NCI-H2171 (cell line): ENCODE data around the gene MSANTD1.

ENCODE experiments used
- DNase-seq: peaks from one replicate; lab custom pipeline; 2025; lab: John Stamatoyannopoulos, UW

The MSANTD1 gene

DNA sequence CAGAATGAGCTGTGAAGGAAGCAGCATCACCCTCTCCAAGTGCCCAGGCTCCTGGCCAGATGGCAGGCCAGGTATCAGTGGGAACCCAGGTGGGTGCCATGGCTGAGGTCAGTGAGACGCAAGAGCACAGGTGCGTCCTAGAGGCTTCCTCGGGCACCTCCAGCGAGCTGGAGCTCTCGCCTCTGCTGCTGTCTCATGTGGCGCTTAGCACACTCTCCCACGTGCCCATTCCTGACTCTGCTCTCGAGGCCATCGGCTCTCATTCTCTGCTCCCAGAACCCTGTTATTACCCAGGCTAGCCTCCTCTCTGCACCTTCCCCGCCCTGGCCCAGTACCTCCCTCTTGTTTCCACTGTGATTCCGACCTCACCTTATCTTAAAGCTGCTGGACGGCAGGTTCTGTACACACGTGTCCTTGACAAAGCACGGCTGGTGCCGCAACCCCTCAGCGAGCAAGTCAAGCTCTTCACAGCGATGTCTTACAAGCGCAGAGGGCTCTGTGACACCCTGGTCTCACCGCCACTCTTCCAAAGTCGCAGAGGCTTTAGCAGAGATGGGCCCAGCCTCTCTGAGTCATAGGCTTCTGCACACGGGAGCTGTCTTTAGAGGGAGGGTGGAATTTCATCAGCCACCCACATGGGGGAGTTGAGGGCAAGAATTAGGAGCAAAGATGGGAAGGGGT, 15.4 kb upstream of the MSANTD1 start:
- DNase-seq, result no peak

DNA sequence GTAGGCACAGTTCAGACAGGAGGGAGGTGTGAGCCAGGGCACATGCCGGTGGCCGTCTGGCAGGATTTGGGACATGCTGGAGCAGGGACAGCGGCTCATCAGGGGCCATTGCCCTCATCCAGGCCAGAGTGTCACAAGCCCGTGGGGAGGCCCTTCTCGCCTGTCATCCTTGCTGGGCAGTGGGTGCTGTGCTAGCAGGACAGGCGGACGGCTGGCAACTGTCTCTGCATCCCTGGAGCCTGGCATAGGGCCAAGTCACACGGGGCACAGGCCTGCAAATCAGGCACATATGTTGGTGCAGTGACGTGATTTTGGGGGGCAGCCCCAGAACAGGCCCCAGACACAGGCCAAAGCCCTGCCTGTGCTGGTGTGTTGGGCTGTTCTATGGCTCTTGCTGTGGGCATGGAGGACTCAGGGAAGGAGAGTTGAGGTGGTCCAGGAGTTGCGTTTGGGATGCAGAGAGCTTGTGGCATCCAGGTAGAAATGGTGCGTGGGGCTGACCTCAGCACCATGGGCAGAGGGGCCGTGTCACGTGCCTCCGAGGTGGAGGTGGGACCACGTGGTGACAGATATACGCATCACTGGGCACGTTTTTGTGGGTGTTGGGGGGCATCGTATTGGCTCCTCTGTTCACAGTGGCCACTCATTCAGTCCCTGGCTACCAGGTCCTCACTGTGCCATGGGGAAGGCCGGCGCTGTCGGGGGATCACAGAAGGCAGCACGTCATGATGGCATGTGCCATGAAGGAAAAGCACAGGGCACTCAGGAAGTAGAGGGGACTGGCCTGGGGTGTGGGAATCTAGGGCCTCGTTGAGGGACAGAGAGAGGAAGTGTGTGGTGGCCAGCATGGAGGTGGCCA, 14.6 kb upstream of the MSANTD1 start:
- no peak for DNase-seq

DNA sequence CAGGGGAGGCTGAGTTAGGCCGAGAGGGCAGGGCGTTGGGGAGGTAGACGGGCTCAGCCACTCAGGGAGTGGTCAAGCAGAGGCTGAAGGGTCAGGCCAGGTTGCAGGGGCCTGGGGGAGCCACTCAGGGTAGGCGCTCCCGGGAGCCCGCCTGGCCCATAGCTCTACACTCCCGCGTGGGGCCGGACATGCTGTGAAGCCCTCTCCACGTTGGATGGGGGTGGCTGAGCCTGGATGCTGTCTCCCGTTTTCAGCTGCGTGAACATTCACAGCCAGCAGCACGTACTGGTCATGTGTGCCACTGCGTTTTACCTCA, 14.0 kb upstream of the MSANTD1 start:
- DNase-seq, result no peak

DNA sequence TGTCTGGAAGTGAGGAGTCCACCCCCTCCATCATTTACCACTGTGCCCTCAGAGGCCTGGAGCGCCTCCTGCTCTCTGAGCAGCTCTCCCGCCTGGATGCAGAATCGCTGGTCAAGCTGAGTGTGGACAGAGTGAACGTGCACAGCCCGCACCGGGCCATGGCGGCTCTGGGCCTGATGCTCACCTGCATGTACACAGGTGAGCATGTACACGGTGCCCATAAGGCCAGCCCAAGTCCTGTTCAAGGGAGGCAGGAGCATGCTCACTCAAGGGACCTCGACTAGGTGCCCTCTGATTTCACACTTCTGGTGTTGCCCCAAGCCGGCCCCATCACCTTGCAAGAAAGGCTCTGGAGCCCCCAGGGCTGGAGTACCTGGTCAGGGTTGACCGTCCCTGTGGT, 13.4 kb upstream of the MSANTD1 start:
- no peak for DNase-seq

DNA sequence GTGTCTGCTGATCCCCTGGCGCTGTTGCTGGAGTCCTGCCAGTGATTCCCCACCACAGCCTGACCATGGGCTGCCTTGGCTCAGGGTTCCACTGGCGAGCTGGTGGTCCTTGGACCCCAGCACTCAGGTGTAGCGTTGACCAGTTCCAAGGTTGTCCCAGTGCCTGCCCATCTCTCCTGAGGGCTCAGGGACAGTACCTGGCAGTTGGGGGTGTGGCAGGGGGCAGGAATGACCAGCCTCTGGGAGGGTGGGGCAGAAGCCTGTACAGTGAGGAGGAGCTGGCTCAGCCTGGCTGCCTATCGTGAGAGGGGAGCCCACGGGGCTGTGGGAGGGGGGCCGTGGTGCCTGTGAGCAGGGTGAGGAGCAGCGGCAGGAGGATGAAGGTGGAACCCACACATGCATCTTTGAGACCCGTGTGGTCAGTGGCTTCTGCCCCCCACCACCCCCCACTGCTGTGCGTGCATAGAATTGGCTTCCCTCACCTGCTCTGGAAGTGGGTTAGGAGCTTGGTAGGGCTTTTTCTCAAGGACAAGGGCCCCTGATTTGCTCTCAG, 12.6 kb upstream of the MSANTD1 start:
- no peak for DNase-seq

DNA sequence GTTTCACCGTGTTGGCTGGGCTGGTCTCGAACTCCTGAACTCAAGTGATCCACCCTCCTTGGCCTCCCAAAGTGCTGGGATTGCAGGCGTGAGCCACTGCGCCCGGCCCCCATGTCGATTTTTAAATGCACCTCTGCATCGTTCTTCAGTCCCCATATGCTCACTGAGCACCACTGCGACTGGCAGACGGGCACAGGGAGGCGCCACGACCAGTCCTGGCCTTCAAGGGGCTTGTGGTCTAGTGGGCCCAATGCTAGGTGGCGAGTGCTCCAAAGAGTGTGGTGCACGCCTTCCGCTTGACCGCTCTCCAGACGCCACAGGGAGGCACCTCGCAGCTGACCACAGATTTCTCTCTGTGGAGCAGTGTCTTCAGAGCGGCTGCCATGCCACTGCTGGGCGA, 11.7 kb upstream of the MSANTD1 start:
- DNase-seq, result no peak

DNA sequence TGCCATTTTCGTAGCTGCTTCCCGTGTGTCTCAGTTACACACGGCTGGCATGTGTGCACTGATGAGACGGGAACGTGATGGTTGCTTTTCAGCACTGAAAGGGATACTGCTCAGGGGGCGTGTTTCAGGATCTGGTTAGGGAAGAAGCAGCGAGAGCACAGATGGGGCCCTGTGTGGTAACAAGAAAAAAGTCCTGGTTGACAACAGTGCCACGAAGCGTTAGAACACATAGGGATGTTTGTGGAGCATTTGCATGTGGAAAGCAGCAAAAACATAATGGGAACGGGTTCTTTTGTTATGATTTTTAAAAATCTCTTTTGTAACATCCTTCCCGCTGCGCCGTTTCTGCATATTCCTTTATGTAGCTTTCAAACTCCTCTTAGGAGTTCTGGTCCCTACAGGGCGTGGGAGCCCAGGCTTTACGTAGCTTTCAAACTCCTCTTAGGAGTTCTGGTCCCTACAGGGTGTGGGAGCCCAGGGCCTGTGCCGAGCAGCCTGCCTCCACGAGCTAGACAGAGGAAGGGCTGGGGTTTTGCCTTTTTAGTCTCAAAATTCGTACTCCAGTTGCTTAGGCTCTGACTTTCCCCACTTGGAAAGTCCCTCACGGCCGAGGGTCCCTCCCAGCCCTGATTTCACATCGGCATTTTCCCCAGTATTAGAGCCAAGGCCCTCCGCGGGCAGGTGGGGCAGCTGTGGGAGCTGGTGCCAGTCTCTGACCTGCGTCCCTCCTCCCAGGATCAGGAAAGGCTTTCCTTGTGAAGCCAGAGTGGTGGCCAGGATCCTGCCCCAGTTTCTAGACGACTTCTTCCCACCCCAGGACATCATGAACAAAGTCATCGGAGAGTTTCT, 11.0 kb upstream of the MSANTD1 start:
- DNase-seq, result no peak

DNA sequence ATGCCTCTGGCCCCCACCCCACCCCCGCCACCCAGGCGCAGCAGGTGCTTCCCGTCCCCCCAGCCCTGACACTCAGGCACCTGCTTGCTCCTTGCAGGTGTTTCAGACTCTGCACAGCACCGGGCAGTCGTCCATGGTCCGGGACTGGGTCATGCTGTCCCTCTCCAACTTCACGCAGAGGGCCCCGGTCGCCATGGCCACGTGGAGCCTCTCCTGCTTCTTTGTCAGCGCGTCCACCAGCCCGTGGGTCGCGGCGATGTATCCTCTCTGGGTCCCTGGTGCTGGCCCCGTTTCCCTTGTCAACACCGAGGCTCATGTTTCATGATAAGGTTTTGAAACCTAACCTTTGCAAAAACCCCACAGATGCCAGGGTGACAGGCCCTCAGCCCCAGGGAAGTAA, 10.2 kb upstream of the MSANTD1 start:
- no peak for DNase-seq

DNA sequence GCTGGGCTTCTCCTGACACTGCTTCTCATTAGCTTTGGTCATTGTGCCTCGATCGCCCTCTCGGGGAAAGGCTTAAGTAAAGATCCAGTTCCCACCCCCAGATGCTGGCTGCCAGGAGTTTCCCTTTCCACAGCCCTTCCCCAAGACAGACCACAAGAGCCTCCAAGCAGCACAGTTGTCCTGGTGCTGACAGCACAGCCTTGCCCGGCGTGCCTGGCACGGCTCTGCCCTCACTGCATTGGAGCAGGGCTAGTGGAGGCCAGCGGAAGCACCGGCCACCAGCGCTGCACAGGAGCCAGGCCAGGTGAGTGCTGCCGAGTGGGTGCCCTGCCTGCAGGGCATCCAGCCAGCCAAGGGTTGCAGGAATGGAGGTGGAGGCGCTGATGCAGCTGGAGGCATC, 9.7 kb upstream of the MSANTD1 start:
- DNase-seq, result no peak

DNA sequence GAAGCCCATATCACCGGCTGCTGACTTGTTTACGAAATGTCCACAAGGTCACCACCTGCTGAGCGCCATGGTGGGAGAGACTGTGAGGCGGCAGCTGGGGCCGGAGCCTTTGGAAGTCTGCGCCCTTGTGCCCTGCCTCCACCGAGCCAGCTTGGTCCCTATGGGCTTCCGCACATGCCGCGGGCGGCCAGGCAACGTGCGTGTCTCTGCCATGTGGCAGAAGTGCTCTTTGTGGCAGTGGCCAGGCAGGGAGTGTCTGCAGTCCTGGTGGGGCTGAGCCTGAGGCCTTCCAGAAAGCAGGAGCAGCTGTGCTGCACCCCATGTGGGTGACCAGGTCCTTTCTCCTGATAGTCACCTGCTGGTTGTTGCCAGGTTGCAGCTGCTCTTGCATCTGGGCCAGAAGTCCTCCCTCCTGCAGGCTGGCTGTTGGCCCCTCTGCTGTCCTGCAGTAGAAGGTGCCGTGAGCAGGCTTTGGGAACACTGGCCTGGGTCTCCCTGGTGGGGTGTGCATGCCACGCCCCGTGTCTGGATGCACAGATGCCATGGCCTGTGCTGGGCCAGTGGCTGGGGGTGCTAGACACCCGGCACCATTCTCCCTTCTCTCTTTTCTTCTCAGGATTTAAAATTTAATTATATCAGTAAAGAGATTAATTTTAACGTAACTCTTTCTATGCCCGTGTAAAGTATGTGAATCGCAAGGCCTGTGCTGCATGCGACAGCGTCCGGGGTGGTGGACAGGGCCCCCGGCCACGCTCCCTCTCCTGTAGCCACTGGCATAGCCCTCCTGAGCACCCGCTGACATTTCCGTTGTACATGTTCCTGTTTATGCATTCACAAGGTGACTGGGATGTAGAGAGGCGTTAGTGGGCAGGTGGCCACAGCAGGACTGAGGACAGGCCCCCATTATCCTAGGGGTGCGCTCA, 8.7 kb upstream of the MSANTD1 start:
- no peak for DNase-seq

DNA sequence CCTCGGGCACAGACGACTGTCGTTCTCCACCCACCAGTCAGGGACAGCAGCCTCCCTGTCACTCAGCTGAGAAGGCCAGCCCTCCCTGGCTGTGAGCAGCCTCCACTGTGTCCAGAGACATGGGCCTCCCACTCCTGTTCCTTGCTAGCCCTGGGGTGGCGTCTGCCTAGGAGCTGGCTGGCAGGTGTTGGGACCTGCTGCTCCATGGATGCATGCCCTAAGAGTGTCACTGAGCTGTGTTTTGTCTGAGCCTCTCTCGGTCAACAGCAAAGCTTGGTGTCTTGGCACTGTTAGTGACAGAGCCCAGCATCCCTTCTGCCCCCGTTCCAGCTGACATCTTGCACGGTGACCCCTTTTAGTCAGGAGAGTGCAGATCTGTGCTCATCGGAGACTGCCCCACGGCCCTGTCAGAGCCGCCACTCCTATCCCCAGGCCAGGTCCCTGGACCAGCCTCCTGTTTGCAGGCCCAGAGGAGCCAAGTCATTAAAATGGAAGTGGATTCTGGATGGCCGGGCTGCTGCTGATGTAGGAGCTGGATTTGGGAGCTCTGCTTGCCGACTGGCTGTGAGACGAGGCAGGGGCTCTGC, 7.9 kb upstream of the MSANTD1 start:
- DNase-seq, result no peak

DNA sequence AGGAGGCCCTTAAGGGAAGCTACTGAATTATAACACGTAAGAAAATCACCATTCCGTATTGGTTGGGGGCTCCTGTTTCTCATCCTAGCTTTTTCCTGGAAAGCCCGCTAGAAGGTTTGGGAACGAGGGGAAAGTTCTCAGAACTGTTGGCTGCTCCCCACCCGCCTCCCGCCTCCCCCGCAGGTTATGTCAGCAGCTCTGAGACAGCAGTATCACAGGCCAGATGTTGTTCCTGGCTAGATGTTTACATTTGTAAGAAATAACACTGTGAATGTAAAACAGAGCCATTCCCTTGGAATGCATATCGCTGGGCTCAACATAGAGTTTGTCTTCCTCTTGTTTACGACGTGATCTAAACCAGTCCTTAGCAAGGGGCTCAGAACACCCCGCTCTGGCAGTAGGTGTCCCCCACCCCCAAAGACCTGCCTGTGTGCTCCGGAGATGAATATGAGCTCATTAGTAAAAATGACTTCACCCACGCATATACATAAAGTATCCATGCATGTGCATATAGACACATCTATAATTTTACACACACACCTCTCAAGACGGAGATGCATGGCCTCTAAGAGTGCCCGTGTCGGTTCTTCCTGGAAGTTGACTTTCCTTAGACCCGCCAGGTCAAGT, 6.9 kb upstream of the MSANTD1 start:
- no peak for DNase-seq

DNA sequence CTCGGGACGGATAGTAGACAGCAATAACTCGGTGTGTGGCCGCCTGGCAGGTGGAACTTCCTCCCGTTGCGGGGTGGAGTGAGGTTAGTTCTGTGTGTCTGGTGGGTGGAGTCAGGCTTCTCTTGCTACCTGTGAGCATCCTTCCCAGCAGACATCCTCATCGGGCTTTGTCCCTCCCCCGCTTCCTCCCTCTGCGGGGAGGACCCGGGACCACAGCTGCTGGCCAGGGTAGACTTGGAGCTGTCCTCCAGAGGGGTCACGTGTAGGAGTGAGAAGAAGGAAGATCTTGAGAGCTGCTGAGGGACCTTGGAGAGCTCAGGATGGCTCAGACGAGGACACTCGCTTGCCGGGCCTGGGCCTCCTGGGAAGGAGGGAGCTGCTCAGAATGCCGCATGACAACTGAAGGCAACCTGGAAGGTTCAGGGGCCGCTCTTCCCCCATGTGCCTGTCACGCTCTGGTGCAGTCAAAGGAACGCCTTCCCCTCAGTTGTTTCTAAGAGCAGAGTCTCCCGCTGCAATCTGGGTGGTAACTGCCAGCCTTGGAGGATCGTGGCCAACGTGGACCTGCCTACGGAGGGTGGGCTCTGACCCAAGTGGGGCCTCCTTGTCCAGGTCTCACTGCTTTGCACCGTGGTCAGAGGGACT, 5.7 kb upstream of the MSANTD1 start:
- DNase-seq, result no peak

DNA sequence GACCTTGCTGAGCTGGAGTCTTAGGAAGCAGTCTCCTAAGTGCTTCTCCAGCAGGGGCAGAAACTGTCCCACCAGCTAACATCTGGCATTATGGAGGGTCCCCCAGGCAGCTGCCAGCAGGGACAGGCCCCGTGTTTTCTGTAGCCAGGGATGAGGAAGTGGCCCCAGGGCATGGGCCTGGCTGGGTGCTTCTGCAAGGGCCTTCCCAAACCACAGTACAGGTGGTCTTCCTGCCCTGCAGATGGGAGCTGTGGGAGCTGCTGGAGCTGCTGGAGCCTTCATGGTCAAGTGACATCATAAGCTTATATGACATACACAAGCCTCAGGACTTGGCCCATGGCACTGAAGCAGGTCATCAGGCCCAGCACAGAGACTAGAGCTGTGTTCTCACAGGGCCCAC, 5.0 kb upstream of the MSANTD1 start:
- DNase-seq, result no peak

DNA sequence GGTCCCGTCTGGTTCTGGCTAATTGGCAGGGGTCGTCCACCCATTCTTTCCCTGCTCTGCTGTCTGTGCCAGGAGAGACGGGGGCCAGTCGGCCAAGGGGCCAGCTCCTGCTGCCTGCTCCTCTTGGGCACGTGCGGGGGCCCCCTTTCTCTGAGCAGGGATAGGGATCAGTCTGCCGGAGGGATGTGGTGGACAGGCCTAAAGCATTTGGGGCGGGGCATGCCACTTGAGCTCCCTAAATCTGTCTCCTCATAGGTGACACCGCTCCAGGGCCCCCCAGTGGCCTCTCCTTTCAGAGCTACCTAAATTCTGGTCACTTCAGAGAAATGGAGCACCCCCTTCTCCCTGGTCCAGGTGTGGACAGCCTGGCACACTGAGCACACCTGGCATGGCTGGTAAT, 4.2 kb upstream of the MSANTD1 start:
- no peak for DNase-seq

DNA sequence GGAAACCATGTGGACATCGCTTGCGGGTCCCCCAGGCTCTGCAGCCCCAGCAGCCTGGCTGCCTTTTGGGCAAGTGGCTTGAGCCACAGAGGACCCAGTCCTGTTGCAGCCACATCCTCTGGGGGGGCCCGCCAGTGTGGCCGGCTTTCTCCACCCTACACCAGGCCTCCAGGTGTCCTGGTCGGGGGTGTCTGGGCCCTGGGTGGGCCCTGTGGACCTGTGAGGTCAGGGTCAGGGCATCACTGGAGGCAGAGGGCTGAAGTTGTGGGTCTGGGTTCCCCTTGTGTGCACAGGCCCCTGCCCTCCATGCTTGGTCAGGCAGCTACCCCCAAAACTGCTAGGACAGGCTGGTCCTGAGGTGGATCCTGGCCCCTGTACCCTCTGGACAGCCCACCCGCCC, 3.3 kb upstream of the MSANTD1 start:
- DNase-seq, result no peak

DNA sequence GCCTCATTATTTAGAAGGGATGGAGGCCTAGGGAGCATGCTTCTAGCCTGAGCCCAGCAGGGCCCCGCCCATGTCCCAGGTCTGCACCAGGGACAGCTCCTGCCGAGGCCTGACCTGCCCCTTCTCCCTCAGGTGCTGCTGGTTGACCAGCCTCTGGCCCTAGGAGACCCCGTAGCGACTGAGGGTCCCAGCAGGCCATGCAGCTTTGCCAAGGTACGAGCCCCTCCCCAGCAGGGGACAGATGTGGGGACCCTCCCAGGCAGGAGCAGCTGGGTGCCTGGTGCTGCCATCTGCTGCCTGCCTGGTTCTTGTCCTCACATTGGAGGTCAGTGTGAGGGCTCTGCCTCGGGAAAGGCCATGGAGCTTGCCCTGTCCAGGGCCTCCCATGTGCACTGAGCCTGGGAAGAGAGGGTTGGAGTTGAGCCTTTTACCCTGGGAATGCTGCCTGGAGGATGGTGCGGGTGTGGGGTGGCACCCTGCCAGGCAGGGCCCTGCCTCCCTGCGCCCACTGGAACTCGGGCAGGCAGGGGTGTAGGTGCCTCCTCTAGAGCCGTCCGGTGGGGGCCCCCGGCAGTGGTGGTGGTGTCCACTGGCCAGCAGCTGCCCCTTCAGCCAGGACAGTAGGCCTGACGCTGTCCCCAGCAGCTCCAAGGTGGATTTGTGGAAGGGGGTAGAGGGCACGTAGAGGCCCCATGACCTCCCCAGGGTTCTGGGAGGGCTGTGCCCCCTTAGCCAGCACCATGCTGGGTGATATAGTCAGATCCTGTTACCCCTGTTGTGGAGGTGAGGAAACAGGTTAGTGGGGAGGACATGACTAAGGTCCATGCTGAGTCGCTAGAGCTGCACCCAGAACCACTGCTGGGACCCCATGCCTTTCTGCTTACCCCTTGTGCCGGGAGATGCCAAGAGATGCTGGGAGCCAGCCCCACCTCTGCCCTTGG, 2.2 kb upstream of the MSANTD1 start:
- no peak for DNase-seq

DNA sequence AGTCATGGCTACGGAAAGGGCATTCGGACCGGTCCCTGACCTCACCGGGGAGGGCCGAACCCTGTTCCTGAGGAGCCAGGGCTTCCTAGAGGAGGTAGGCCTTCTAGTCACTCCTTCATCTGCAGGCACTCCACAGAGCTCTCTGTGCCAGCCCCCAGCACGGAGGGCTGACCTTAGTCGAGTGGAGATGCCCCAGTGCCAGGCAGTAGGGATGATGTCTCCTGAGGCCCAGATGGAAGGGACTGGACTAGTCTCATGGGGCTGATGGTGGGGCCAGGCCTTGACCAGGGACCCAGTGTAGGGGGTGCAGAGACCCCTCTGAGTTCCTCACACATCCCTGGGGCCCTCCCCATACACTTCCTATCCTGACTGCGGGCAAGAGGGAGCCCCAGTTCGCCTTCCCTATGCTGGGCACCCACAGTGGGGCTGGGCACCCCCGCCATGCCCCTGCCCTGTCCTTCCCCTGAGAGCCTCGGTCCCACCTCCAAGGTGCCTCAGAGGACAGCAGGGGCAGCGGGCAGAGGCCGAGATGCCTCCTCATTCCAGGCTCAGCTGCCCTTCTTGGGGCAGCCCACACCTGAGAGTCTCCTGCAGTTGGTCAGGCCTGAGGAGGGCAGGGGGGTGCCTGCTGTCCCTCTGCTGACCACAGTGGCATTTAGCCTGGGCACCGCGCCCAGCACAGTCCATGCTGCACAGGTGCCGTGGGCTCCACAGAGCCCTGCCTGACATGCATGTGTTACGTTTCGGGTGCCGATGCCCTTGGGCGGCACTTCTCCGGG, 1.4 kb upstream of the MSANTD1 start:
- DNase-seq, result no peak
